Upper lobe of left lung (tissue), 4 donors: Measurements from ENCODE around the gene OR5D16.
"Not testable (repeated sequence)": the region's sequence is repeated elsewhere in the genome, so short reads cannot be mapped to it uniquely, and the experiment has no call there.

Experiments used
- EP300 ChIP-seq, 4 donors: sonication (generic); formaldehyde crosslinking; IDR thresholded peaks; one replicate each; pipeline ENCODE4 v1.5.1; 2017; ENCODE audit warnings: antibody characterized with exemption in 4 of 4, control low read depth in 2 of 4
- POLR2A ChIP-seq, 4 donors: fragments of 450-650 bp; IDR thresholded peaks; one replicate each; pipeline ENCODE4 v1.5.1; 2016 to 2017; ENCODE audit warnings: antibody characterized with exemption in 4 of 4, mild to moderate bottlenecking in 2 of 4
- POLR2AphosphoS5 ChIP-seq, 2 donors: sonication (generic); formaldehyde crosslinking; IDR thresholded peaks; one replicate each; pipeline ENCODE4 v1.5.1; 2017; ENCODE audit warnings: antibody characterized with exemption in 2 of 2
- TF ChIP-seq, protein P1 (sequence below), 6 experiments: fragments of 450-650 bp in 4 of 6; fragments of 200-600 bp in 2 of 6; sonication (generic) in 2 of 6; IDR thresholded peaks; one replicate each; pipeline ENCODE4 v1.5.1; 2016 to 2019; ENCODE audit warnings: antibody characterized with exemption in 6 of 6

GRCh38 chr11:55882997-55883396, 44.4 kb downstream of the OR5D16 start, which contains the start of gene TRIM51:
- TF ChIP-seq, protein P1, sequence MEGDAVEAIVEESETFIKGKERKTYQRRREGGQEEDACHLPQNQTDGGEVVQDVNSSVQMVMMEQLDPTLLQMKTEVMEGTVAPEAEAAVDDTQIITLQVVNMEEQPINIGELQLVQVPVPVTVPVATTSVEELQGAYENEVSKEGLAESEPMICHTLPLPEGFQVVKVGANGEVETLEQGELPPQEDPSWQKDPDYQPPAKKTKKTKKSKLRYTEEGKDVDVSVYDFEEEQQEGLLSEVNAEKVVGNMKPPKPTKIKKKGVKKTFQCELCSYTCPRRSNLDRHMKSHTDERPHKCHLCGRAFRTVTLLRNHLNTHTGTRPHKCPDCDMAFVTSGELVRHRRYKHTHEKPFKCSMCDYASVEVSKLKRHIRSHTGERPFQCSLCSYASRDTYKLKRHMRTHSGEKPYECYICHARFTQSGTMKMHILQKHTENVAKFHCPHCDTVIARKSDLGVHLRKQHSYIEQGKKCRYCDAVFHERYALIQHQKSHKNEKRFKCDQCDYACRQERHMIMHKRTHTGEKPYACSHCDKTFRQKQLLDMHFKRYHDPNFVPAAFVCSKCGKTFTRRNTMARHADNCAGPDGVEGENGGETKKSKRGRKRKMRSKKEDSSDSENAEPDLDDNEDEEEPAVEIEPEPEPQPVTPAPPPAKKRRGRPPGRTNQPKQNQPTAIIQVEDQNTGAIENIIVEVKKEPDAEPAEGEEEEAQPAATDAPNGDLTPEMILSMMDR (IDR thresholded peaks at IDR 0.05): not testable (repeated sequence)
- TF ChIP-seq POLR2A, POLR2AphosphoS5, EP300 (IDR thresholded peaks at IDR 0.05): not testable (repeated sequence)
